GM19467 (cell line): ENCODE results near the gene PUSL1.

Source experiments
- ATAC-seq: cut with Tn5 transposase; IDR thresholded peaks from one replicate; pipeline ENCODE4 v1.9.1; 2021; ENCODE audit warnings: mild to moderate bottlenecking, moderate library complexity; ENCODE audit not compliant: unreplicated experiment

The PUSL1 gene

DNA sequence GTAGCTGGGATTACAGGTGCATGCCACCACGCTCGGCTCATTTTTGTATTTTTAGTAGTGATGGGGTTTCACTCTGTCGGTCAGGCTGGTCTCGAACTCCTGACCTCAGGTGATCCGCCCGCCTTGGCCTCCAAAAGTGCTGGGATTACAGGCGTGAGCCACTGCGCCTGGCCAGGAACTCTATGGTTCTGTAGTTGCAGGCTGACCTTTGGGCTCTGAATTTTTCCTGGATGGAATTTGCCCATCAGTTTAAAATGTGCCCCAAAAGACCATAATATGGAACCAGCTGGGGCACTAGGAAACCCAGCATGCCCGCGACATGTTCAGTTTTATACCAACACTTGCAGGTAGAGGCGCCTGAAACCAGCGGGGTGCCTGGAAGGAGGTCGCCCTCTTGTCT lies 29.8 kb upstream of the PUSL1 start:
- no peak for ATAC-seq

DNA sequence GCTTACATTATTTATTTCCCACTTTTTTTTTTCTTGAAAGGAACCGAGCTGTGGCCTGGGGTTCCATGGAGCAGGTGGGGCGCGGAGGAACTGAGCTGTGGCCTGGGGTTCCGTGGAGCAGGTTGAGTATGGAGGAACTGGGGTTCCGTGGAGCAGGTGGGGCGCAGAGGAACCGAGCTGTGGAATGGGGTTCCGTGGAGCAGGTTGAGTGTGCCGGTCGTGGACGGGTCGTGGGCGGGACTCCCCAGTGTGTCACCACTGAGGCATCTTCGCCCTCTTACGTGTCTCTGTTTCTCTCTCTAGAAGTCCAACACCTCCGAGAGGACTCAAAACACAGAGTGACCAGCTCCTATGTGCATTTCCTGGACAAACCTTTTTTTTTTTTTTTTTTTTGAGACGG lies 29.4 kb upstream of the PUSL1 start:
- ATAC-seq, result no peak

DNA sequence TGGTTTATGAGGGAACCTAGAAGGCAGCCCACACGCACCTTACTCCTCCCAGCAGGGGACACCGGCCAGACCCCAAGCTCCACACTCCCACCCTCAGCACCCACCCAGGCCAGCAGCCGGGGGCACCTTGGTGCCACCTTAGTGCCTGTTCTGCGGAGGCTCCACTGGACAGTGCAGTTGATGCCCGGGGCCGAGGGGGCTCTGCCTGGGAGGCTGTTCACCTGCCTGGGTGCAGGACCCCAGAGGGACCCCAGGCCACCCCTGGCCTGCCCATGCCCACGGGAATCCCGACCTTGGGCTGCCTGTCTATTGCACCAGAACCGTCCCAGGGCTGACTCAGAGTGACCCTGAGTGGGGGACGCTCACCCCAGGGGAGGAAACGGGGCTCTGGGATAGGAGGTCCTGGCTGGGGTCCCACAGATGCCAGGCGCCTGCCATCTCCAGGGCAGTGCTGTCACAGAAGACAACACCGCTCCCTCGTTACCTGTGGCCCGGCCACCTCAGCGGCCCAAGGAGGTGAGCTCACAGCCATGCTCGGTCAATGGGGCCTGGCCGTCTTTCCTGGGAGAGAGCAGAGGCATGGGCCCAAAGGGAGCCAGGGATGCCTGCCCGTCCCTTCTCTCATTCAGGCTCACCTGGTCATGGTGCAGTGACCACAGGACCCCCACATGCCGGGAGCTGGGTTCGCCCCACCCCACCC lies 27.5 kb upstream of the PUSL1 start:
- ATAC-seq, result no peak

DNA sequence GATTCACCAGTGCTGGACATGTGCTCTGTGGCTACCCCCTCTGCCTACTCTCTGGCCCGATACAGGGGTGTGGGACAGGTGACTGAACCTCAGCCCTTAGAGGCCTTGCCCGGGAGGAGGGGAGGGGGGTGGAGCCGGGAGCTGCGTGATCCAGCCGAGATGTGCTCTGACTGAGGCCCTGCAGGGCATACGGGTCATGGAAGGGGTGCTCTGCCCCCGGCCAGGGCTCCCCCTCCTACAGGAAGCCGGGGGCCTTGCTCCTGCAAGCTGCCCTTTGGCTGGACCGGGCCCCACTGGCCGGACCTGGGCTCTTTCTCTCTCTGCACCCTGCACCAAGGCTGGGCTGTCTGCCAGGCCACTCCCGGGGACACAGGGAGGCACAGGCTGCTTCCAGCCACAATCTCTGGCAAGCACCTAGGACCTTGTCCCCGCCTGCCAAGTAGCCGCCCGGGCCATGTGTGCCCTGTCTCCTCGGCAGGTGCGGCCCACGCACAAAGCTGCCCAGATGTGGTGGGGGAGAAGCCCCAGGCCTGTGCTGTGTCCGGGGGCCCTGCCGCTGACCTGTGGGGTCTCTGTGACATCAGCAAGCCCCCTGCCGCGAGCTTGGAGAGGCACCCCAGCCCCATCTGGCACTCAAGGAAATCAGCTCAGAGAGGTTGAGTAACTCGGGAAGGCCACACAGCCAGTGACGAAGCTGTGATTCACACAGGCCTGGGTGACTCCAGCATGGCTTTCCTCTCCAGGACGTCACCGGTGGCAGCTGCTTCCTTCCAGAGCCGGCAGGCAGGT lies 26.7 kb upstream of the PUSL1 start:
- no peak for ATAC-seq

DNA sequence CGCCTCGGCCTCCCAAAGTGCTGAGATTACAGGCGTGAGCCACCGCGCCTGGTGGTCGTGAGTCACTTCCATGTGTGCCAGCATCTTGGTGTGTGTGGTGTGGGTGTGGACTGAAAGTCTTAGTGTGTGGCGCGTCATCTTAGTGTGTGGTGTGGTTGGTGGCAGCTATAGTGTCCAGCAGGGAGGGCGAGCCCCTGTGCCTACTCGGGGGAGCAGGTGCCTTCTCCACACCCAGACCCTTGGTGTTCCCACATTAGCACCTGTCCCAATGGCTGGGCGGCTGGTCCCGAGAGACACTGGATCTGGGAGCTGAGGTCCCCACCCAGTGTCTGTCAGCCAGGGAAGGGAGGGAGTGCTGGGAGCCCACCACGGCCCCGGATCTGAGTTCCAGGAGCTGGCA lies 25.4 kb upstream of the PUSL1 start:
- ATAC-seq, result no peak

DNA sequence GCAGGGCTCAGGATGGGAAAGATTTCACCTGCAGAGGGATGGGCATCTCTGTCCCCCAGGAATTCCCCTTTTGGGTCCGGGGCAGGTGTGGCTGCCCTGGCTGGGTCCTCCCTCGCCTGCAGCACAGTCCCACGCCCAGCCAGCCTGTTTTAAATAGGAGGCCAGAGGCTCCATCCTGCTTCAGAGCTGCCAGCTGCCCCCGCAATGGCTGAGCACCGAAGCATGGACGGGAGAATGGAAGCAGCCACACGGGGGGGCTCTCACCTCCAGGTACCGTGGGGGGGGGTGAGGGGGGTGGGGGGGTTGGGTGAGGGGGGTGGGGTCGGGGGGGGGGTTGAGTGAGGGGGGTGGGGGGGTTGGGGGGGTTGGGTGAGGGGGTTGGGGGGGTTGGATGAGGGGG lies 24.6 kb upstream of the PUSL1 start:
- no peak for ATAC-seq

DNA sequence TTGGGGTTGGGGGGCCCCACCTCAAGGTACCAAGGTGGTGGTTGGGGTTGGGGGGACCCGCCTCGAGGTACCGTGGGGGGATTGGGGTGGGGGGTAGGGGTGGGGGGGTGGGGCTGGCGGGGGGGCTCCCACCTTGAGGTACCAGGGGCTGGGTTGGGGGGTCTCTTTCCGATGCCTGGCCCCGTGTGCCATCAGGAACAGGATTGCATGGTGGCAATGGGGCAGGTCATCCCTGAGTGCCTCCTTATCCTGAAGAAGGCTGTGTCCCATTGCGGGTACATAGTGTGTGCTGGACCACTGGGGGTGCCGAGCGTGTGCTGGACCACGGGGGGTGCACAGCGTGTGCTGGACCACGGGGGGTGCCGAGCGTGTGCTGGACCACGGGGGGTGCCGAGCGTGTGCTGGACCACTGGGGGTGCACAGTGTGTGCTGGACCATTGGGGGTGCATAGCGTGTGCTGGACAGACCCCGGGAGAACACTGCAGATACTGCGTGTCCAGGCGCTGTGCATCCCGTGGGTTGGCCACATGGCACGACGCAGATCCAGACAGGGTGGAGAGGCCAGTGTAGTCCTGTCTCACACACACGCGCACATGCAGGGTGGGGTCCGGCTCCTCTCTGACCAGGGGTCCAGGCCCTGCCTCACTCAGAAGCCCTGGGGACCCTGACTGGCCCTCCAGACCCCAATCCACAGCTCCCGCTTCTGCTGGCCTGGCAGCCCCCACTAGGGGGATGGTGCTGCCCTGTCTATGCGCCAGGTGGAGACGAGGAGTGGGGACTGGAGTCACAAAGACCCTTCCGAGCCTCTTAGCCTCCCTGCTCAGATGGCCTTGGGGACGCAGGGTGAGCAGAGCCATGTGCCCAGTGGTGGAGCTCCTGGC lies 23.9 kb upstream of the PUSL1 start:
- ATAC-seq, result no peak

DNA sequence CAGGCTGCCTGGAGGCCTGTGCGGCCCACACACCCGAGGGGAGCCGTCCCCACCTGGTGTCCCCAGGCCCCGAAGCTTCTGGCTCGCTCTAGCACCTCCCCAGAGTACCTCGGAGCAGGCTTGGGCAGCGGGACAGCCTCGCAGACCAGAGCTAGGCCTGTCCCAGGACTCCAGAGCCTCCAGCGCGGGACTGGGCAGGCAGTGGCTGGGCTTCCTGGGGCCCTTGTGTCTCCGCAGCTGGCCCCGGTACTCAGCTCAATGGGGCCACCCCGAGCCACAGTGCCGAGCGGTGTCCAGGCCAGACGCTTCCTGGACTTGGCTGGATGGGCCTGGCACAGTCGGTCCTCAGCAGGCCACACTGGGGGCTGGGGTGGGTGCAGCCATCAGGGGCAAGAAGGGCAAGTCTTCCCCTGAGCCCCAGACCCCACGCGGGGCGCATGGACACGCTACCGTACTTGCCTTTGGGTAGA lies 23.3 kb upstream of the PUSL1 start:
- no peak for ATAC-seq

DNA sequence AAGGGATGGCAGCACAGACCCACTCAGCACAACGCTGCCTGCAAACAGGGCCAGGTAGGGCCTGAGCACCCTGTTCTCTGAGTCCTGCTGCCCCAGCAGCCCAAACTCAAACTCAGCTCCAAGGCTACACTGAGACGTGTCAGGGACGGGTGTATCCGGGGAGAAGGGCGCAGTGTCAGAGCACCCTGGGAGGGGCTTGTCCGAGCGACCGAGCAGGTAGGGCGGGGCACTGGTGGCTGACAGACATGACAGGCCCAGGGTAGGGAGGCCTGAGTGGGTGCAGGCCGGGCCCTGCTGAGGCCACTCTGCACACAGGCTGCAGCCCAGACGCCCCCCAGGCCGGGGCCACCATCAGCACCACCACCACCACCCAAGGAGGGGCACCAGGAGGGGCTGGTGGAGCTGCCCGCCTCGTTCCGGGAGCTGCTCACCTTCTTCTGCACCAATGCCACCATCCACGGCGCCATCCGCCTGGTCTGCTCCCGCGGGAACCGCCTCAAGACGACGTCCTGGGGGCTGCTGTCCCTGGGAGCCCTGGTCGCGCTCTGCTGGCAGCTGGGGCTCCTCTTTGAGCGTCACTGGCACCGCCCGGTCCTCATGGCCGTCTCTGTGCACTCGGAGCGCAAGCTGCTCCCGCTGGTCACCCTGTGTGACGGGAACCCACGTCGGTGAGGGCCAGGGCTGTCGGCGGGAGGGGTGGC lies 22.6 kb upstream of the PUSL1 start:
- ATAC-seq, result no peak

DNA sequence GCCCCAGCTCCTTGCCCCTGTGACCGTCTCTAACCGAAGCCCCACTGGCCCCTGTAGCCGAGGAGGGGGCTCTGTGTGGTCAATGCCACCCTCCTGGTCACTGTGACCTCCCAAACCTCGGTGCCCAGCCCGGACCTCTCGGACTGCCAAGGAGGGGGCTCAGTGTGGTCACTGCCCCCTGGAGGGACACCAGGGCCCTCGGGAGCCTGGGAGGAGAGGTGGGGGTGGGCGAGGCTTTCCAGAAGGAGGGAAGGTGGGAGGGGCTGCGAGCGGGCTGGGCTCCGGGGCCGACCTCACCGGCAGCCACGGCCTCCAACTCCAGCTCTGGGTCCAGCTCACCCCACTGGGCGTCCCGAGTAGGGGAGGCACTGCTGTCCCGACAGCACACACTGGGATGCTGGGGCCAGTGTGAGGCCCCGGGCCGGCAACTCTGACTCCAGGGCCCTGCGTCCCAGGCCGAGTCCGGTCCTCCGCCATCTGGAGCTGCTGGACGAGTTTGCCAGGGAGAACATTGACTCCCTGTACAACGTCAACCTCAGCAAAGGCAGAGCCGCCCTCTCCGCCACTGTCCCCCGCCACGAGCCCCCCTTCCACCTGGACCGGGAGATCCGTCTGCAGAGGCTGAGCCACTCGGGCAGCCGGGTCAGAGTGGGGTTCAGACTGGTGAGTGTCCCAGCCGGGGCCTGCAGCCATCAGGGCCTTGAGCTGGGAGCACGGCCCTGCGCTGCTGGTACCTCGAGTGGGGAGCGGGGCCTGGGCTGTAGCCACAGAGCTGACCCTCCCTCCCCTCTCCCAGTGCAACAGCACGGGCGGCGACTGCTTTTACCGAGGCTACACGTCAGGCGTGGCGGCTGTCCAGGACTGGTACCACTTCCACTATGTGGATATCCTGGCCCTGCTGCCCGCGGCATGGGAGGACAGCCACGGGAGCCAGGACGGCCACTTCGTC lies 21.8 kb upstream of the PUSL1 start:
- no peak for ATAC-seq

DNA sequence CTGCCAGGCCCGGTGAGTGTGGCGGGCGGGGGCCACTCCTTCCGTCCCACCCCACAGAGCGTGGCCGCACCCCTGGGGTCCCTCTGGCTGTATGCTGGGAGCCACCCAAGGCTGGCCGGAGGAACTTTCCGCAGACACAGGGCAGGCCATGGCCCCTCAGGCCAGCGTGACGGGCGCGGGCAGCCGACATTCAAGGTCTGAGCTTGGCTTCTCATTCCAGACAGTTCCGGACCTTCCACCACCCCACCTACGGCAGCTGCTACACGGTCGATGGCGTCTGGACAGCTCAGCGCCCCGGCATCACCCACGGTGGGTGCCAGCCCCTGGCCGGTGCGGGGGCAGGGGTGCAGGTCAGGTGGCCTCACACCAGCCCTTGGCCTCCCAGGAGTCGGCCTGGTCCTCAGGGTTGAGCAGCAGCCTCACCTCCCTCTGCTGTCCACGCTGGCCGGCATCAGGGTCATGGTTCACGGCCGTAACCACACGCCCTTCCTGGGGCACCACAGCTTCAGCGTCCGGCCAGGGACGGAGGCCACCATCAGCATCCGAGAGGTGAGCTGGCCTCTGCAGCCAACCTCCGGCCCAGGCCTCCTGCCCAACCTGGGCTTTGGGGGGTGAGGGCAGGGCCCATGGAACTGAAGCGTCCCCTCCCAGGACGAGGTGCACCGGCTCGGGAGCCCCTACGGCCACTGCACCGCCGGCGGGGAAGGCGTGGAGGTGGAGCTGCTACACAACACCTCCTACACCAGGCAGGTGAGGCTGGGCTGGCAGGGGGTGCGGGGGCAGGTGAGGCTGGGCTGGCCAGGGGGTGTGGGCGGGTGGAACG lies 20.9 kb upstream of the PUSL1 start:
- ATAC-seq, result no peak

DNA sequence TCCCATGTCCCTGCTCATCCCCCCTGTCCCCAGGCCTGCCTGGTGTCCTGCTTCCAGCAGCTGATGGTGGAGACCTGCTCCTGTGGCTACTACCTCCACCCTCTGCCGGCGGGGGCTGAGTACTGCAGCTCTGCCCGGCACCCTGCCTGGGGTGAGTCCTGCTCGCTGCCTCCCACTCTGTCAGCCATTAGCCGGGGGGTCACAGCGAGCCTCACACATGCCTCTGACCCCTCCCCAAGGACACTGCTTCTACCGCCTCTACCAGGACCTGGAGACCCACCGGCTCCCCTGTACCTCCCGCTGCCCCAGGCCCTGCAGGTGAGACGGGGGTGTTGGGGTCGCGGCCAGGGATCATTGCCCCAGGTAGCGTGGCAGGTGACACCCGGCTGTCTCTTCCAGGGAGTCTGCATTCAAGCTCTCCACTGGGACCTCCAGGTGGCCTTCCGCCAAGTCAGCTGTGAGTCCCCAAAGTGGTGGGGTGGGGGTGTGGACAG lies 18.1 kb upstream of the PUSL1 start:
- ATAC-seq, result no peak

DNA sequence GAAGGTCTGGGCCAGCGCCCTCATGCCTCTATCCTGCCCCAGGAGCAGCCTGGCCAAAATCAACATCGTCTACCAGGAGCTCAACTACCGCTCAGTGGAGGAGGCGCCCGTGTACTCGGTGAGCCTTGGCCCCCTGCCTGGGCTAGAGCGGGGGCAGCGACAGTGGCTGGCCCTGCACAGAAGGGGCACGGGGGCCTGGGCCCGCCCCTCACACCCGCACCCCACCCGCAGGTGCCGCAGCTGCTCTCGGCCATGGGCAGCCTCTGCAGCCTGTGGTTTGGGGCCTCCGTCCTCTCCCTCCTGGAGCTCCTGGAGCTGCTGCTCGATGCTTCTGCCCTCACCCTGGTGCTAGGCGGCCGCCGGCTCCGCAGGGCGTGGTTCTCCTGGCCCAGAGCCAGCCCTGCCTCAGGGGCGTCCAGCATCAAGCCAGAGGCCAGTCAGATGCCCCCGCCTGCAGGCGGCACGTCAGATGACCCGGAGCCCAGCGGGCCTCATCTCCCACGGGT lies 17.3 kb upstream of the PUSL1 start:
- ATAC-seq, result no peak

DNA sequence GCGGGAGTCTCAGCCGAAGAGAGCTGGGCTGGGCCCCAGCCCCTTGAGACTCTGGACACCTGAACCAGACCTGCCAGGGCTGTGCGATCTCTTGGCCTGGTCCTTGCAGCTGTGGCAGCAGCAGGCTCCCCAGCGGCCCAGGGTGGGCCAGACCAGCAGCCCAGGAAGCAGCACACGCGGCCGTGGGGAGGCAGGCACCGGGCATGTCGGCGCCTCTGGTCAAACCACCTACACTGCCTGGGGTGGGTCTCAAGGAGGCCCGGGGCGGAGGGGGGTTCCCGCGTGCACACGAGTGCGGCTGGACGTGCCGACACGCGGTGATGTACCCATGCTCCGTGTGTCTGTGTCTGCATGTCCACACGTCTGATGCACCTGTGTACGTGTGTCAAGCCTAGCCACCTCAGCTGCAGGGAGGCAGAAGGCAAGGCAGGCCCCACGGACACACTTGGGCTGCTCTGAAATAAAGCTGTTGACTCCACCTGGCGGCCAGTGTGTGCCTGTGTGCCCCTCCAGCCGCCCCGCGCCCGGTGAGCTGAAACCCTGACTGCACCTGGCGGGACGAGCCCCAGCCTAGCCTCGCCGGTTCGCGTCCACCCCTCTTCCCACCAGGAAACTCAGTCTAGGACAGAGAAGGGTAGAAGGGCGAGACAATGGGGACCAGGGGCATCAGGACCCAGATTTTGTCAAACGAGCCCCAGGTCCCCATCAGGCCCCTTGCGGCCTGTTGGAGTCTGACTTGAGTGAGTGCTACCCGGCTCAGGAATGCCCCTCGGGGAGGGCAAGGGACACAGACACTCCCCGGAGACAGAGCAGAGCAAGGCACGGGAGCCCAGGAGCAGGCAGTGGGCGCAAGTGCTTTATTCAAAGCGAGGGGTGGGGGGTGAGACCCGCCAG lies 16.6 kb upstream of the PUSL1 start:
- no peak for ATAC-seq

DNA sequence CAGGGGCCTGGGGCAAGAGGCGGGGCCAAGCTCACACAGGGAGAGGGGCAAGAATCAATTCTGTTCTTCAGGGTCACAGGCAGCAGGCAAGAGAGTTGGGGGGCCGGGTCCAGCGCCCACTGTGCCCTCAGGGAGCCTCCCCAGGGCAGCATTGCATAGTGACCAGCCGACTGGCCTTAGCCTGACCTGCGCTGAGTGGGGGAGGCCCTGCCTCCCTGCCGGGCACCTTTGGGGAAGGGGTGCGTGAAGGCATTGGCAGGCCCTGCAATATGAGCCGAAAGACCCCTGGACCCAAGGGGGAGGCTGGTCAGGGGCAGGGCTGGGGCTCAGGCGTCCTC lies 16.0 kb upstream of the PUSL1 start:
- ATAC-seq, result no peak

DNA sequence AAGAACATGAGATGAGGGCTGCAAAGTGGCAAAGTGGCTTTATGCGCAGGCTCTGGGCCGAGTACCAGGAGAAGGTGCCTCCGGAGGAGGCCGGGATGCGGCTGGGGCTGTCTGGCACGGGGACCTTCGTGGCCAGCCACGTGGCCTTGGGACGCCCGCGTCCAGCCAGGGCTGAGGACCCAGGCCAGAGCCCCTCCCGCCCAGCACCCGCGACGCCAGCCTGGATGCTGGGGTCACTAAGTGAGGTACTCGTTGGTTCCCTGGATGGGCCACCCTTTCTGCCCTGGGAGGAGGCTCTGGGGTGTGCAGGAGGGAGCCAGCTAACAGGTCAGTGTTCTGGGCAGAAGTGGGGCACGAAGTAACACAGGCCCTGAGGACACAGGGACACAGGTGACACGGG lies 15.5 kb upstream of the PUSL1 start:
- ATAC-seq, result no peak
